HUES64 (cell line): ENCODE results near the gene NDUFA11.
"Not testable (repeated sequence)": the region's sequence is repeated elsewhere in the genome, so short reads cannot be mapped to it uniquely, and the experiment has no call there.

Experiments used
- H3K27ac ChIP-seq: 2 replicates; pipeline ENCODE4 v1.7.0; 2013; ENCODE audit warnings: low read depth, low read length, inconsistent platforms
- H3K27me3 ChIP-seq: 2 replicates; pipeline ENCODE4 v1.6.1; 2013; ENCODE audit warnings: mild to moderate bottlenecking, low read length; ENCODE audit not compliant: insufficient read depth
- H3K36me3 ChIP-seq: 2 replicates; pipeline ENCODE4 v1.6.1; 2013; ENCODE audit warnings: mild to moderate bottlenecking, low read length; ENCODE audit not compliant: insufficient read depth
- H3K4me1 ChIP-seq: 2 replicates; pipeline ENCODE4 v1.6.1; 2013; ENCODE audit warnings: mild to moderate bottlenecking, low read length, moderate library complexity; ENCODE audit not compliant: insufficient read depth
- H3K4me3 ChIP-seq: 2 replicates; pipeline ENCODE4 v1.5.1; 2013; ENCODE audit warnings: mild to moderate bottlenecking, low read length, moderate library complexity
- H3K9ac ChIP-seq: 2 replicates; pipeline ENCODE4 v1.6.1; 2013; ENCODE audit warnings: mild to moderate bottlenecking, low read depth, low read length
- H3K9me3 ChIP-seq: 2 replicates; pipeline ENCODE4 v1.6.1; 2013; ENCODE audit warnings: low read depth, low read length; ENCODE audit not compliant: insufficient read depth
- WGBS: fragments of 150-250, 120-280 bp; methylation state at CpG from one replicate; pipeline ENCODE4 v1.1.7; 2013; ENCODE audit warnings: missing lambda C conversion rate; 5-methylcytosine and 5-hydroxymethylcytosine counted together

NDUFA11 gene

DNA sequence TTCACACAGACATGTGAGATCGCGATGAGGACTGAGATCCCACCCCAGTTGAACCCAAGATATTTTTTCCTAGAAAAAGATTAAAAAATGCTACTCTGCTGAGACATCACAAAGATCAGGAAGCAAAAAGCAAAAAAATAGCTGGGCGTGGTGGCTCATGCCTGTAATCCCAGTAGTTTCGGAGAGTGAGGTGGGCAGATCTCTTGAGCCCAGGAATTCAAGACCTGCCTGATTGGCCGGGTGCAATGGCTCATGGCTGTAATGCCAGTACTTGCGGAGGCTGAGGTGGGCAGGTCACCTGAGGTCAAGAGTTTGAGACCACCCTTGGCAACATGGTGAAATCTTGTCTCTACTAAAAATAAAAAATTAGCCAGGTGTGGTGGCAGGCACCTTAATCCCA lies 53.4 kb downstream of the NDUFA11 start:
- Histone ChIP-seq H3K27me3 (no peaks in the 10 kb centered on the region), H3K9ac (no peak overlapping the region), H3K4me1 (no peaks in the 10 kb centered on the region), H3K4me3 (no peak overlapping the region), H3K9me3 (0 out of 2 replicates have a peak, but pooled peaks cover 3% of the 10 kb centered on the region), H3K27ac (no peak overlapping the region), H3K36me3 (no peaks in the 10 kb centered on the region)
- 92% methylated on average over 6 of the region's 6 CpGs for WGBS

DNA sequence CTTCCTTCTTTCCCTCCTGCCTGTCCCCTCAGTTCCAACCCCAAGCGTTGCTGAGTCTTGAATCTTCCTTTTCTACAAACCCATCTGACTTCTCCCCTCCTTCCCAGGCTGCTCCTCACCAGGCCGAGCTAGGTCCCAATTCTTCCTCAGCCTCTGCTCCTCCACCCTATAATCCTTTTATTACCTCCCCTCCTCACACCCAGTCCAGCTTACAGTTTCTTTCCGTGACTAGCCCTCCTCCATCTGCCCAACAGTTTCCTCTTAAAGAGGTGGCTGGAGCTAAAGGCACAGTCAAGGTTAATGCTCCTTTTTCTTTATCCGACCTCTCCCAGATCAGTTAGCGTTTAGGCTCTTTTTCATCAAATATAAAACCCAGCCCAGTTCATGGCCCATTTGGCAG lies 55.0 kb downstream of the NDUFA11 start:
- not testable (repeated sequence) for H3K4me3 ChIP-seq, H3K36me3 ChIP-seq, H3K27me3 ChIP-seq, H3K9ac ChIP-seq, H3K9me3 ChIP-seq, H3K4me1 ChIP-seq, H3K27ac ChIP-seq
- 86% methylated on average over 5 of the region's 5 CpGs for WGBS

DNA sequence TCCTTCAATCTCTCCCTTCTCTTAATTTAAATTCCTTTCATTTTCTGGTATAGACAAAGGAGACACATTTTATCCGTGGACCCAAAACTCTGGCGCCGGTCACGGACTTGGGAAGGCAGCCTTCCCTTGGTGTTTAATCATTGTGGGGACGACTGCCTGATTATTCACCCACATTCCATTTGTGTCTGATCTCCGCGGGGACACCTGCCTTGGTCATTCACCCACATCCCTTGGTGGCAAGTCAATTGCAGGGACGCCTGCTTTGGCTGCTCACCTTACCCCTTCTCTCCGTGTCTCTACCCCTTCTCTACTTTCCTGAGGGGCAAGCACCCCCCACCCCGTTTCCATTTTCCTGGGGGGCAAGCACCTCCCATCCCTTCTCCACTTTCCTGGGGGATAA lies 55.7 kb downstream of the NDUFA11 start:
- H3K36me3 ChIP-seq, H3K9me3 ChIP-seq, H3K27me3 ChIP-seq, H3K4me1 ChIP-seq, H3K27ac ChIP-seq, H3K4me3 ChIP-seq, H3K9ac ChIP-seq: not testable (repeated sequence)
- 84% methylated on average over 10 of the region's 10 CpGs for WGBS
